ENCODE results near the gene CCDC33.

CCDC33 gene

GRCh38 chr15:74336061-74337005, 100.2 kb downstream of the CCDC33 start:
- no peak for TF ChIP-seq REST (IDR thresholded peaks at IDR 0.05; ENCODE audit: insufficient replicate concordance, low read depth)
- no peak for TF ChIP-seq GABPA (IDR thresholded peaks at IDR 0.05; ENCODE audit: low read depth)
- TF ChIP-seq CTCF (IDR thresholded peaks at IDR 0.05; ENCODE audit: insufficient read depth, low read length) = no peak
- TF ChIP-seq POLR2AphosphoS5 (IDR thresholded peaks at IDR 0.05; ENCODE audit: low read depth) = no peak
- TF ChIP-seq SPI1 (IDR thresholded peaks at IDR 0.05; ENCODE audit: borderline replicate concordance, low read depth) = no peak
- no peak for DNase-seq (ENCODE audit: low read depth in 1 of 2, low spot score in 1 of 2)
- H3K27ac ChIP-seq (replicated peaks) = no peak overlapping the region
- no peak overlapping the region for H3K4me3 ChIP-seq (replicated peaks; ENCODE audit: insufficient read depth, low read length)
- H3K27me3 ChIP-seq (ENCODE audit: insufficient read depth, poor library complexity, severe bottlenecking) = no peaks in the 10 kb centered on the region

GRCh38 chr15:74337146-74337545, 101.0 kb downstream of the CCDC33 start:
- Histone ChIP-seq H3K27ac (replicated peaks) (no peak overlapping the region), H3K4me3 (replicated peaks; ENCODE audit: insufficient read depth, low read length) (no peak overlapping the region), H3K27me3 (ENCODE audit: insufficient read depth, poor library complexity, severe bottlenecking) (no peaks in the 10 kb centered on the region)
- no peak for DNase-seq (ENCODE audit: low read depth in 1 of 2, low spot score in 1 of 2)
- TF ChIP-seq POLR2AphosphoS5 (IDR thresholded peaks at IDR 0.05; ENCODE audit: low read depth) = no peak
- TF ChIP-seq GABPA (IDR thresholded peaks at IDR 0.05; ENCODE audit: low read depth) = no peak
- no peak for TF ChIP-seq SPI1 (IDR thresholded peaks at IDR 0.05; ENCODE audit: borderline replicate concordance, low read depth)
- no peak for TF ChIP-seq CTCF (IDR thresholded peaks at IDR 0.05; ENCODE audit: insufficient read depth, low read length)
- no peak for TF ChIP-seq REST (IDR thresholded peaks at IDR 0.05; ENCODE audit: insufficient replicate concordance, low read depth)

GRCh38 chr15:74337607-74338211, 101.6 kb downstream of the CCDC33 start:
- Histone ChIP-seq H3K4me3 (replicated peaks; ENCODE audit: insufficient read depth, low read length) (no peak overlapping the region), H3K27ac (replicated peaks) (no peak overlapping the region), H3K27me3 (ENCODE audit: insufficient read depth, poor library complexity, severe bottlenecking) (no peaks in the 10 kb centered on the region)
- TF ChIP-seq GABPA (IDR thresholded peaks at IDR 0.05; ENCODE audit: low read depth) = no peak
- no peak for DNase-seq (ENCODE audit: low read depth in 1 of 2, low spot score in 1 of 2)

GRCh38 chr15:74338676-74339075, 102.5 kb downstream of the CCDC33 start:
- TF ChIP-seq GABPA (IDR thresholded peaks at IDR 0.05; ENCODE audit: low read depth) (no peak), POLR2AphosphoS5 (IDR thresholded peaks at IDR 0.05; ENCODE audit: low read depth) (no peak)
- H3K27me3 ChIP-seq (ENCODE audit: insufficient read depth, poor library complexity, severe bottlenecking) = no peaks in the 10 kb centered on the region
- no peak for DNase-seq (ENCODE audit: low read depth in 1 of 2, low spot score in 1 of 2)
- no peak overlapping the region for H3K4me3 ChIP-seq (replicated peaks; ENCODE audit: insufficient read depth, low read length)
- no peak overlapping the region for H3K27ac ChIP-seq (replicated peaks)

All from HL-60 (cell line).